Articular chondrocyte of knee joint (primary cell): ENCODE data around the gene B4GALT1. TPM values are rescaled to one million over a fixed set of nuclear protein-coding genes. Genes with fewer than 3 reads are reported as not detected.

Experiments used
- small RNA-seq: library from RNA; depleted of rRNA; stranded (forward); fragments of <200 nt; gene quantifications from one replicate; pipeline ENCODE3, GENCODE V24; 2012
- total RNA-seq: library from RNA; depleted of rRNA; stranded (reverse); fragments of >200 nt; gene quantifications from 2 replicates; pipeline ENCODE4 v1.2.3, GENCODE V29; 2012

The B4GALT1 gene, protein sequence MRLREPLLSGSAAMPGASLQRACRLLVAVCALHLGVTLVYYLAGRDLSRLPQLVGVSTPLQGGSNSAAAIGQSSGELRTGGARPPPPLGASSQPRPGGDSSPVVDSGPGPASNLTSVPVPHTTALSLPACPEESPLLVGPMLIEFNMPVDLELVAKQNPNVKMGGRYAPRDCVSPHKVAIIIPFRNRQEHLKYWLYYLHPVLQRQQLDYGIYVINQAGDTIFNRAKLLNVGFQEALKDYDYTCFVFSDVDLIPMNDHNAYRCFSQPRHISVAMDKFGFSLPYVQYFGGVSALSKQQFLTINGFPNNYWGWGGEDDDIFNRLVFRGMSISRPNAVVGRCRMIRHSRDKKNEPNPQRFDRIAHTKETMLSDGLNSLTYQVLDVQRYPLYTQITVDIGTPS
- 129 and 136 TPM in 2 replicates for total RNA-seq

GRCh38 chr9:33167084-33167971 lies at the start of gene B4GALT1:
Gene B4GALT1, minus strand, starts transcription at chr9:33167336. Its CDS starts 167 bp downstream, at chr9:33167169.

GRCh38 chr9:33076046-33077004 lies 90.8 kb downstream of the B4GALT1 start, which contains the start of gene SMU1:
Gene SMU1, minus strand, starts transcription at chr9:33076674. Its CDS starts 66 bp downstream, at chr9:33076608.

Small RNA genes lying within 50 kb of the gene (small RNA-seq; reads per million reads assigned to genes)
- gene RNU4ATAC15P, result not detected

Other genes with a start within 250 kb of the B4GALT1 start
- gene APTX, start 165.7 kb downstream of the B4GALT1 start, total RNA-seq, result 30.4 and 32.5 TPM in 2 replicates
- gene DNAJA1, start 142.1 kb downstream of the B4GALT1 start, total RNA-seq, result 112 and 124 TPM in 2 replicates
- gene SMU1, start 90.7 kb downstream of the B4GALT1 start, total RNA-seq, result 27.6 and 34.5 TPM in 2 replicates
- not detected in 2 replicates for gene SPINK4, start 72.8 kb upstream of the B4GALT1 start, total RNA-seq
- 56.9 and 62.2 TPM in 2 replicates for gene BAG1, start 97.4 kb upstream of the B4GALT1 start, total RNA-seq
- 75.7 and 85.1 TPM in 2 replicates for gene CHMP5, start 97.7 kb upstream of the B4GALT1 start, total RNA-seq
- gene NFX1, start 123.2 kb upstream of the B4GALT1 start, total RNA-seq, result 47.2 TPM in 2 replicates
- 0.13 and 0.43 TPM in 2 replicates for gene AQP7, start 235.2 kb upstream of the B4GALT1 start, total RNA-seq